ENCODE data around the gene FOXI2.

FOXI2 gene

DNA sequence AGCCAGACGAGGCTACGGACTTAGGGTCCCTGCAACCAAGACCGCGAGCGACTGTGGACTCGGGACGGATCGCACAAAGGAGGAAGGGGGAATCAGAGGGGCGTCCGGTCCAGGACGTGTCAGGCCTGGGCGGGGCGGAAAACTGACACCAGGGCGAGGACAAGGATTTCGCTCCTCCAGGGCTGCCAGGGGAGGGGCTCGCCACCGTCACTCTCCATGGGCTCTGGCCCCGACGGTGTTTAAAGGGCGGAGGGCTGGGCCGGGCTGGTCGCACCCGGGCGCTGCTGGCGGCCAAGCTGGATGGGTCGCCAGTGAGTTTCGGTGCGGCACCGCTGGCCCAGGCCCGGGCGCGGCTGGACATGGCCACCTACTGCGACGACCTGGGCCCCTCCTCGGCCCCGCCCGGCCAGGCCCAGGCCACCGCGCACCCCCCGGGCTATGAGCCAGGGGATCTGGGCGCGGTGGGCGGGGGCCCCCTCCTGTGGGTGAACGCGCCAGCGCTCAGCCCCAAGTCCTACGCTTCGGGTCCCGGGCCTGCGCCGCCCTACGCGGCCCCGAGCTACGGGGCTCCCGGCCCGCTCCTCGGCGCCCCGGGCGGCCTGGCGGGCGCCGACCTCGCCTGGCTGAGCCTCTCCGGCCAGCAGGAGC, at the start of gene FOXI2:
FOXI2 (plus strand) TSS at position 271 of the 648 bp plus-strand sequence; CDS start at position 360, 89 bp downstream.
- DNase-seq = no peak

DNA sequence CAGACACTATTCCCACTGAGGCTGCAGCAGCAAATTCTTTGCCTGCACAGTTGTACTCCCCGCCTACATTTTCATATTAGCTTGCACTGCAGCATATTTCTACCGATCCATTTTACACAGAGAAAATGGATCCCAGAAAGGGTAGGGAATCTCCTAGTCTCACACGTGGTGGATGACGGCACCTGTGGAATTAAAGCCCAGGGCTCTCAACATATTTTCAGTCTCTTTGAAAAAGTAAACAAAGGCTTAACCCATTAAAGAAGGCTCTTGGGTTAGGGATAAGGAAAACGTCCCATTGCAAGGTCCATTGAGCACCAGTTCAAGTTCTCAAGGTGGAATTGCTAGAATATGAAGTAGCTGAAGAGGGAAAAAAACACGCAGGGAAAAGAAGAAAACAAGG, 49.4 kb upstream of the FOXI2 start:
- no peak for DNase-seq

DNA sequence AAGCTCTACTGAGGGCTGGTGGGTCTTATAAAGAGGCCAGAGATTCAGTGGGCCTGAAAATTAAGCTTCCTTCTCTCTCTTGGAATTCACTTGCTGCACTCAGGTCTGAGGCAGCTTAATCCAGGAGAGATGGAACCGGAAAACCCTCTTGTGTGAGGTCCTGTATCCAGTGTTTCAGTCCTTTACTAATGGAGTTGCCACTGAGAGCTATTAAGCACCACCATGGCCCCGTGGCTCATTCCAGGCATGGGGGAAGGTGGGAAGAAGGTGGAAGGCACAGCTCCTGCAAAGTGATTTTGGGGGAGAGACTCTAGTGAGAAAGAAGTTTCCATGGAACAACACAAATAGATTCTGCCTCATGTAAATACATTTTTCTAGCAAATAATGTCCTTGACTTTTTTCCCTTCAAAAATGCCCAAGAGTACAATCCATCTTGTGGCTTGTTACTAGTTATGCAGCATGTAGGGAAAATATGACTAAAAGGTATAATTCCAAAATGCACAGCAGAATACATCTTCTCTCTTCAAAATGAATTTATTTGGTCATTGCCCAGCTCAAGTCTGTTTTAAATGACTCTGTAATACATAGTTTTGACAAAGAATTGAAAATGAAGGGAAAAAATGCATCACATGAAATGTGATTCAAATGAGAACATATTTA, 46.7 kb upstream of the FOXI2 start:
- no peak for DNase-seq

DNA sequence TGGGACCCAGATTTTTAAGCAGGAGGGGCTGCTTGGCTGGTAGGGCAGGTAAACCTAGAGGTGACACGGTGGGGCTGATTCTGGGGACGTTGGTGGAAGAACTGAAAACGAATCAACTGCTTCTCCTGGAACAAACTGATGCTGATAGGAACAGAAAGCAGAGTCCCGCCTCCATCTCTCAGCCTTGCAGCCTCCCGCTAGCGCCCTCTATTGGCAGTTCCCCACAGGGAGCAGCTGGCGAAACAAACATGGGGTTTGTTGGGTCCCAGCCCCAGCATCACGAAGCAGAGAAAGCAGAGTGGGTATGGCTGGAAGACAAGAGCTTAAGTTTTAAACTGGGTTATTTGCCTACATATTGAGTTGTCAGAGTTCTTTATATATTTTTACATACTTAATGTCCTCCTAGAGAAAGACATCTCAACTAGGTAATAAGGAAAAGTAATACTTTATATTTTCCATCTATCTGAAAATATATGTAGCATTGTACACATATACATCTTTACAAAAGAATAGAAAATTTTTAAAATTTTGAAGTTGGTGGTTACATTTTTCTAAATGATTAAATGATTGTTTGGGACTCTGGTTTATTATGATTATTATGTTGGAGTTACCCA, 42.3 kb upstream of the FOXI2 start:
- DNase-seq = no peak

DNA sequence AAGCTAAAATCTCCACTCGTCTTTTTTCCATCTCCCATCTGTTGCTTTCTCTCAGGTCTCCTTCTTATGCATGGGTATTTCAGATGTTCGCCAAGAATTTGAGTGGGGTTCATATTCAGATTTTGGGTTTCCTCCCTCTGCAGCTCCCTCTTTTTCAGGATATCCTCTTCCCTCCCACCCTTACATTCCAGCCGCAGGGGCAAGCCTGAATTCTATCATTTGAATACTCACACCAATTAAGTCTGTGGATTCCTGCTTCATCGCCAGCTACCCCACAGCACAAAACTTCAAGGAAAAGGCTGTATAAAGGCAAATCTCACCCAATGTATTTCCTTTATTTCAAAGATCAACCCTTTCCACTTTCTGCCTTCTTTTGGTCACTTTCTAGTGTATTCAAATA, 41.6 kb upstream of the FOXI2 start:
- DNase-seq = no peak

DNA sequence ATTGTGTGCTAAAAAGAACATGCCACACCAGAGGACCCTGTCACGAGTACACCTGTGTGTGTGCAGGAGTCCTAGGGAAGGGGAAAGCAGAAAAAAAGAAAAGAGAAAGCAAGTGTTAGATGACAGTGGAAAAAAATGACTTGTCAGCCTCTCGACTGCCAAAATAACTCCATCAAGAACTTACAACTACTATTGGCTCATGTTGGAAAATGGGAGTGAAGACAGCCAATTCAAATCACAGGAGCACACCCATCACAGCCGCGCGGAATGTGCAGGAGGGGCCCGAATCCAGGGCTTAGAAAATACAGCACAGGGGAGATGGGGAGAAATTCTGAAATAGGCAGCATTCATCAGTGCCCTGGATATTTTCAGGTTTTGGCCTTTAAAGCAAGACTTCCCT, 38.1 kb upstream of the FOXI2 start:
- DNase-seq = no peak

DNA sequence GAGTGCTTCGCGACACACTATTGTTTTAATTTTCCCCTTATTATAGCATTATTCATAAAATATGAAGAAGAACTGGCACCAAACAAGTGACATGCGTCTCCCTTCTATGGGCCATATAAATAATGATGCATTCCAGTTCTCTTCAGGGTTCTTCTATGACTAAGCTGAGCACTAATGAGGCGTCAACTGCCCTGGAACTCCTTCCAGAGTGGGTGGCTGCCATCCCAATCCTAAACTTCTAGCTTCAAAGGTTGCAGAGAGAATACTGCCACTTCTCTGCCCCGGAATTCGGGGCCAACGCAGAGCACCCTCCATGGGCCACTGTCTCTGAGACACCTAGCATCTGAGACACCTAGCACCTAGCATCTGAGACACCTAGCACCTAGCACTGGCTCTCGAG, 37.7 kb upstream of the FOXI2 start:
- no peak for DNase-seq

DNA sequence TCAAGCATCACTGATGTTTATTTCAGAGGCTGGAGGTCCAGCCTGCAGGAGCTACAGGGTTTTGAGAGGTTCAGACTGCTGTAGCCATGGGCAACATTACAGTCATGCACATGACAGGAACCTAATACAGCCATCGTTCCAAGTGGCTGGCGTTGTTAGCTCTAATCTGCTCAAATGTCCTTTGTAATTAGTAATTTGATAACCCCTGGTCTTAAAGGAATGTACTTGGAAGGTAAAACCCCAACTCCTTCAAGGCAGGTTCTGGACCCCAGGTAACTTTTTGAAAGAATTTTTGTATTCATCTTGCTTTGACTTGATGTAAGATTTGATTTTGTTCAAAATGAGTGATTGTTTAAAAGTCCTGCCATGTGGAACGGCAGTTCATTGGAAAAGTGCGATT, 34.7 kb upstream of the FOXI2 start:
- DNase-seq = no peak

DNA sequence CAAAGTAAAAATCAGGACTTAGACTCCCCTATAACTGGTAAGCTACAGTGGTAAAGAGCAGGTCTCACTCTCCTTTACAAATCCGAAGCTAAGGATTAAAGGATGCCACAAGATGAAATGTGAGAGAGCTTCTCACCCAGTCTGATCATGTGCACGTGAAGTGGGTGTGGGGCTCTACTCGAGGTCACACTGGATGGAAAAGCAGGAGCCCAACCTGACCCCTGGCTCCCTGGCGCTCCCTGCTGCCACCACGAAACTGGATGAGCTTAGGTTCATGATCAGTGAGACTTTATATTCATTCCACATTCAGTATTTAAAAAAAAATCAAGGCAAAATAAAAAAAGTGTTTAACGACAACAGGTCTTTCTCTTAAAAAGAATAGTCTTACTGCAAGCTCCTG, 21.7 kb upstream of the FOXI2 start:
- DNase-seq = no peak

DNA sequence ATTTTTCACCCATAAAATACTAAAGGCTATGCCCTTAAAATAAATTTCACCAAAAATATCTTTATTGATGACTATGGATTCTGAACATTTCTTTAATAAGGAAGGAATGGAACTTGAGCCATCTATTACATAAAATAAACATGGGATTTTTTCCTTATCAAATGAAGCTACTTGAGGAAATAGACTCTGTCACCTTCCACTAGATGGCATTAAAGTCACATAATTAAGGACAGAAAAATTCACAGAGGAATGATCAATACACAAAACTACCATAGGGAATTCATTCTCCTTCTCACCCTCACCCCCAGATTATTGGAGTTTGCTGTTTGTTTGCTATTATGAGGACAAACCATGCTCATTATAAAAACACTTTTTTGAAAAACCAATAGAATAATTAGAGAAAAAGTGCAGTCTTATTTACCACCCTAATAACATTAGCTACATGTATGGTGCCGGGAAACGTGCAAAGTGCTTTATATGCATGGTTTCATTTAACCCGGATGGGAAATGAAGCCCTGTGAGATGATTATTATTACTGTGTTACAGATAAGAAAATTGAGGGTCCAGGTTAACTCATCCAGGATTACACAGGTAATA, 21.1 kb upstream of the FOXI2 start:
- no peak for DNase-seq

DNA sequence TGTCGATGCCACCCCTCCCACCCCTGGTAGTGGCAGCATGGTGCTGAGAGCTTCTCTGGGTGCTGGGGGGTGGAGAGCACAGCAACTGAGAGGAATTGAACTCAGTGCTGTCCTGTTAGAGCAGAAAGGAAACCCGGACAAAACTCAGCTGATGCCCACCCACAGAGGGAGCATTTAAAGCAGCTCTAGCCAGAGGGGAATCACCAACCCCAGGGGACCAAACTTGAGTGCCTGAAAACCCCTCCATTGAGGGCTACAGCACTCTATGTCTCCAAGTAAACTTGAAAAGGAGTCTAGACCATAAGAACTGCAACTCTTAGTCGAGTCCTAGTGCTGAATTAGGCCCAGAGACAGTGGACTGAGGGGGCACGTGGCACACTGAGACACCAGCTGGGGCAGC, 16.8 kb upstream of the FOXI2 start:
- DNase-seq = no peak

DNA sequence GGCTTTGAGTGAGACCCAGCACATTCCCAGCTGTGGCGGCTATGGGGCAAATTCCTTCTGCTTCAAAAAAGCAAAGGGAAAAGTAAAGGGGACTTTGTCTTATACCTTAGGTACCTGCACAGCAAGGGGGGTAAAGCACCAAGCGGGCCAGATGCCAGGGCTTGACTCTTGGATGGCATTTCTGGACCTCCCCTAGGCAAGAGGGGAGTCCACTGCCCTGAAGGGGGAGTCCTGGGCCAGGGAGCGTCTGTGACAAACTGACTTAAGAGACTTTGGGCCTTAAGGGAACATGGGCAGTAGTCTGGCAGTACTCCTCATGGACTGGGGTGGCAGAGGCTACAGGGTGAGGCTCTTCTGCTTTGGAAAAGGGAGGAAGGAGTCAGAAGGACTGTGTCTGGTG, 16.1 kb upstream of the FOXI2 start:
- no peak for DNase-seq

DNA sequence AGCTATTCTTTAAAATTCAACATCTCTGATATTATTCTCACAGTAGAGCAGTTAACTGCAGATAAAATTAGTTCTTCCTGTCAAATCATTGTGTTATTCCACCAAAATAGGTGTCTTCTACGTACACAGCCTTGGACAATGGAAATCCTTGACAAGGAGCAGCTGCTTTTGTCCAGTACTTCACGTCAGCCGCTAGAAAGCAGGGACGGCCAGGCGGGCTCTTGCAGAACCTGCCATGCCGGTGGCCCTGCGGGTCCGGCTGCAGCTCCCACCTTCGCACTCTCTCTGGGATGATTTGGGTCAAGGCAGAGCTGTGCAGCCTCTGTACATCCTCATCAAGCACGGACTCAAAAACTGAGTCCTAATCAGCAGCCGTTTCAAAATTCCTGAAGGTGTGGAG, 2.2 kb upstream of the FOXI2 start:
- no peak for DNase-seq

DNA sequence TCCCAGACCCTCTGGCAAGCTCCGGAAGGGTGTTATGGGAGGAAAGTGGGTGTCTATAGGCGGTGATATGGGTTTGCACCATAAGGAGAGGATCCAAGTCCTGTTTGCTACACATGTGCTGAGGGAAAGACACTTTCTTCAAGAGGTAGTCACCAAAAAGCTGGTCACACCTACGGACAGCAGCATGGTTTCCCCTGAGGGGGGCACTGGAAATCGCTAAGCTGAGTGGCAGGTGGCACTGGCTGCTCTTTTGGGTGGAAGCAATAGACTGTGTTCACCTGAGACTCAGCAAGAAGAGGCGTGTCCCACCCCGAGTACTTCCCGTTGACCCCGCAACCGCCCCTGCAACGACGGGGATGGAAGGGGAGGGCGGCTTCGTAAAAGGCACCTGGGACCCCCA, 1.8 kb upstream of the FOXI2 start:
- no peak for DNase-seq

DNA sequence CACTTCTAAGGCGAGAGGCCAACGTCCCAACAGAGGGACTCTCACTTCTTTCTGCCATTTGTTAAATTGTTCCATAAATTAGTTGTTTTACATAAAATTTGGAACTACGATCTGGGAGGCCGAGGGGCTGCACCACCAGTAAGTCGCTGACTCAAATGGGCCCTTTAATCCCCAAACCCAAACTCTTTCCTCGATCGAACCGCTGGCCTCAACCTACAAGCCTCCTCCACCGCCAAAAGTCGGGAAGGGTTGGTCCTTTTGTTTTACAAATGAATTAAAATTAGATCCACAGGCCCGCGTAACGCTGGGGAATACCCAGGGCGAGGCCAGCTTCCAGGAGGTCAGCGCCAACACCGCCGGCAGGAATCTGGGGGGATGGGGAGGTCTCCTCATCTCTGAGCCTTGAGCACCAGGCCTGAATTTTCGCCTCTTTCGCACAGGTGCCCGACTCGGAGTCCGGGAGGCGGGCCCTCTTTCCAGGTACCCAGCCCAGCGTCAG, 1.2 kb upstream of the FOXI2 start:
- DNase-seq = no peak

DNA sequence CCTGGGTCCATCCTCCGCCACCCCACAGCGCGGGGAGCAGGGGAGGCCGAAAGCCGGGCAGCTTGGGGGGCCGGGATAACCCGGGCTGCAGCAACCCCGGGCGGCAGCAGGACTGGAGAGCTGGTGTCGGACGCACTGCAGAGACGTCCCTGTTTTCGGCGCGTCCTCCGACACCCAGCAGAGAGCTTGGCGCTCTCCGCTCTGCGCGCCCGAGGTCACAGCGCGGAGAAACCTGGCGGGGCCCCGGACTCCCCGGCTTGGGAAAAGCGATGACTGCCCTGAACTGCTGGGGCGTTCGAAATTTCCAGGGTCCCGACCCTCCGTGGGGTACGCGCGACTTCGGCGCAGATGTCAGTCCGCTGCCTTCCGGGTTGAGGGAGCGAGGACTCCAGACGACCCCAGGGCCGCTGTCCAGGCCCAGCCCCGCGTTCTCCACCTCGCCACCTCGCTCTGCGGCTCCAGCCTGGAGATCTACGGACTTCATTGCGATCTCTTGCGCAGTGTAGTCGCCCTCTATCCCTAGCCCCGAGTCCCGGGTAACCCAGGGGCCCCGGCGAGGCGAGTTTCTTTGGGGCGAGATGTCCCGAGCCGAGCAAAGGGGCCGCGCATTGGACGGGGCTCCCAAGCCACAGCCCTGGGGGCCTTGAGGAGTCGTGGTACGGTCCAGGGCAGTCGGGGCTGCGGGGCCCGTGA, 617 bp upstream of the FOXI2 start:
- DNase-seq = no peak

DNA sequence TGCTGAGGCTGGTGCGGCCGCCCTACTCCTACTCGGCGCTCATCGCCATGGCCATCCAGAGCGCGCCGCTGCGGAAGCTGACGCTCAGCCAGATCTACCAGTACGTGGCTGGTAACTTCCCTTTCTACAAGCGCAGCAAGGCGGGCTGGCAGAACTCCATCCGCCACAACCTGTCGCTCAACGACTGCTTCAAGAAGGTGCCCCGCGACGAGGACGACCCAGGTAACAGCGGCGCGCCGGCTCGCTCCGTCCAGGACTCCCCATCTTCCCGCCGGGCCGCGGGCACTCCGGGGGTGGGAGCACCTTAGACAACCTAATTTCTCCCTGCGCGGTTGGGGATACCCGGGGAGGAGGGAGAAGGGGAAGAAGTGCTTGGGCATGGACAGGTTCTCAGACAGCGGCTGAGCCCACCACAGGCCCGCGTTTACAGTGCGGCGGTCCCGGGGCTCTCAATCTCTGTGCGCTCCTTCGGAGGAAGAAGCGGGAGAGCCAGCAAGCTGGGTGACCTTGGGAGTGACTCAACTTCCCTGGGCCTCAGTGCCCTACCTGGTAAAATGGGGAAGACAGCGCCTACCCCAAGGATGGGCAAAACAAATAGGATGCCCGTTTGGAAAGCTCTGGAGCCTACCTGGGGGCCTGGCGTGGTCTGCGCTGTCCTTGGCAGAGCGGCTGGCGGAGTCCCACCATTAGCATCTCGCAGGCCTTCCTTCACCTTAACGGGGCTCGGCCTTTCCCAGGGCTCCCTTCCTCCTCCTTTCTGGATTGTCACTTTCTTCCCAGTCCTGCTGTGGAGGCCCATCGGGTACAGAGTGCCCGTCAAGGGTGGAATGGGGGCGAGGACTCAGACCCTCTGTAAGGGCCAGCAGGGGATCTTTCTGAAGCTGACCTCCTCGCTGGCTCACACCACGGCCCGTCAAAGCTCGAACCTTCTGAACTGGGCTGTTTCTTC, 852 bp downstream of the FOXI2 start:
- no peak for DNase-seq

DNA sequence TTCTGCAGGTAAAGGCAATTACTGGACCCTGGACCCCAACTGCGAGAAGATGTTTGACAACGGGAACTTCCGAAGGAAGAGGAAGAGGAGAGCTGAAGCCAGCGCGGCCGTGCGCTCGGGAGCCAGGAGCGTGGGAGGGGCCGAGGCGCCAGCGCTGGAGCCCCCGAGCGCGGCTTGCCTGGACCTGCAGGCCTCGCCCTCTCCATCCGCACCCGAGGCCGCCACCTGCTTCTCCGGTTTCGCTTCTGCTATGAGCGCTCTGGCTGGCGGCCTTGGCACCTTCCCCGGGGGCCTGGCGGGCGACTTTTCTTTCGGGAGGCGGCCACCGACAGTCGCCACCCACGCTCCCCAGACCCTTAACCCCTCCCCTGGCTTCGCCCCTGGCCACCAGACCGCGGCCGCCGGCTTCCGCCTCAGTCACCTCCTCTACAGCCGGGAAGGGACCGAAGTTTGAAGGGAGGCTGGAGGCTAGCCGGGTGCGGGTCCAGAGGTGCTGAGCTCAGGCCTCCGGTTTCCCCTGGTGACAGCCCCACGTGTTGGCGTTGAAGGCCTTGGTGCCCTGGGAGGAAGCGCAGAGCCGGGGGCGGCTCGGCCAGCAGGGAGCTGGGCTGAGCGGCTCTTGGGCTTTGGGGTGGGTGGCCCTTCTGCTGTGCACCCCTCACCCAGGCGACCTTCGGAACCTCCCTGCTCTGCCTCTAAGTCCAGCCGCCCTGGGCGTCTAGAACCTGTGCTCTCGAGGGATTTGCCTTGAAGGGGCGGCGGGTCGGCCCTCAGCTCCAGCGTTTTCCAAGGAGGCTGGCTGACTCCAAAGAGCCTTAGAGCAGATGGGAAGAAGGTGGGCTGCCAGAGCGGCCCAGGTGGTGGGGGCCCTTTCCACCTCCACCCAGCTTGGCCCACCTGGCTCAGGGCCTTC, 1.8 kb downstream of the FOXI2 start:
- DNase-seq = no peak

DNA sequence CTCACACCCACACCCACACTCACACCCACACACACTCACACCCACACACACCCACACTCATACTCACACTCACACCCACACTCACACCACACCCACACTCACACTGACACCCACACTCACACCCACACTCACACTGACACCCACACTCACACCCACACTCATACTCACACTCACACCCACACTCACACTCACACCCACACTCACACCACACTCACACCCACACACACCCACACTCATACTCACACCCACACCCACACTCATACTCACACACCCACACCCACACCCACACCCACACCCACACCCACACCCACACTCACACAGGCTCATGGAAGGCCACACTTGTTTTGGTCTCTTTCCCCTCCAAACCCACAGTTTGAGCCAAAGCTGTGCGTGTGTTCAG, 2.9 kb downstream of the FOXI2 start:
- DNase-seq = no peak

DNA sequence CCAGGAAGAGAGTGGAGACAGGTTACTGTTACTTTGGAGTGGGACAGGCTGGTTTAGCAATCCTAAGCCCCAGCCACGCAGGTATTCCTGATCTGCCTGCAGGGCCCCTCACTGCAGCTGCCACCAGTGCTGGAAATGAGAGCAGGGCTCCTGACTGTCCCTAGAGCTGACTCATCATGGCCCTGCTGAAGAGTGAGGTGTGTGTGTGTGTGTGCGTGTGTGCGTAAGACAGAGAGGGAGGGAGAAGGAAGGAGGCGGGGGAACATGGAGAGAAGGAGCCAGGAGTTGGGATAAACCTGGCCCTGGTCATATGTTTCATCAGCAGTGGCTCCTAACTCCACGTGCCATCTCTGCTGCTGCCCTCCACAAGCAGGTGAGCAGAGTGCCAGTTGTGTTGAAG, 3.6 kb downstream of the FOXI2 start:
- no peak for DNase-seq

DNA sequence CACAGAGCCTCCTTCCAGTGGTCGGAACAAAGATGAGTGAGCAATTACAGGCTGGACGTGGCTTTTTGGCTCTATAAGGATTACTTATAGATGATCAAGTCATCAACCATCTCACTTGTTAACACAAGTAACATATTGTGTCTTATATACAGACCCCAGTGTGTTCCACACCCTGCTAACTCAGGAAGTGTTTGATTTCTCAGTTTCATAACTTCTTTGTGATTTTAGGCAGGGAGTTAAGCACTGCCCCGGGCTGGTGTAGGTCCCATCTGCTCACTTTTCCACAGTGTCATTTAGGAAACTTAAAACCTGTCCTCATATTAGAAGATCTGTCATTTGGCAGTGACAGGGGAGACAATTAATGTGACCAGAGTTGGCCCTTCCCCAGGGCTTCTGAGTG, 6.2 kb downstream of the FOXI2 start:
- no peak for DNase-seq
